RPMI7951 (cell line): Measurements from ENCODE around the gene PARP12. TPM values are rescaled to one million over a fixed set of nuclear protein-coding genes. Genes with fewer than 3 reads are reported as not detected.

Source experiments
- DNase-seq: peaks from one replicate; pipeline ENCODE4 v3.0.0-alpha.2; 2012; ENCODE audit warnings: low read depth
- total RNA-seq: library from RNA; depleted of rRNA; stranded (reverse); fragments of >200 nt; shearing (Covaris generic); gene quantifications from 2 replicates; pipeline ENCODE4 v1.2.3, GENCODE V29; 2014; rRNA removed

The PARP12 gene
- total RNA-seq, 1 experiment from 2014 or later, result 20.3 TPM

- no peak for DNase-seq
Observed at GRCh38 chr7:139991269-139991666, 71.5 kb downstream of the PARP12 start.

- DNase-seq, result no peak
Observed at GRCh38 chr7:139990571-139991268, 72.0 kb downstream of the PARP12 start.

- no peak for DNase-seq
Observed at GRCh38 chr7:139990142-139990535, 72.6 kb downstream of the PARP12 start.

- no peak for DNase-seq
Observed at GRCh38 chr7:139989366-139990141, 73.2 kb downstream of the PARP12 start.

GRCh38 chr7:139987691-139988516 is 74.8 kb downstream of the PARP12 start:
- no peak for DNase-seq

GRCh38 chr7:139985811-139986210 is 76.9 kb downstream of the PARP12 start:
- no peak for DNase-seq

- no peak for DNase-seq
Observed at GRCh38 chr7:139984642-139985539, 77.9 kb downstream of the PARP12 start.

- DNase-seq, result no peak
Observed at GRCh38 chr7:139982927-139983920, 79.5 kb downstream of the PARP12 start.

- DNase-seq, result no peak
Observed at GRCh38 chr7:139981511-139981895, 81.2 kb downstream of the PARP12 start.

GRCh38 chr7:139976838-139977656 is 85.7 kb downstream of the PARP12 start:
- DNase-seq, result no peak

- DNase-seq, result no peak
Observed at GRCh38 chr7:139976055-139976837, 86.5 kb downstream of the PARP12 start.

GRCh38 chr7:139974179-139974811 is 88.5 kb downstream of the PARP12 start:
- DNase-seq, result no peak

Other genes starting within 250 kb of the PARP12 start
- gene TBXAS1, start 233.7 kb downstream of the PARP12 start, total RNA-seq, result 2.4 and 3.5 TPM in 2 replicates
- 1.1 and 1.2 TPM in 2 replicates for gene KDM7A, start 114.0 kb upstream of the PARP12 start, total RNA-seq